Hindlimb muscle (tissue), 1 donor: ENCODE measurements around the gene MPHOSPH9. TPM values are rescaled to one million over a fixed set of nuclear protein-coding genes. Genes with fewer than 3 reads are reported as not detected.
A peak's percentile ranks its signal among the peaks of the same experiment; 100 is the strongest.

Experiments used
- DNase-seq: peaks from one replicate; pipeline ENCODE4 v3.0.0-alpha.2; 2013
- polyA plus RNA-seq: library from polyadenylated mRNA; unstranded; fragments of 120-200 nt; gene quantifications from one replicate; pipeline ENCODE4 v1.2.1, GENCODE V29; 2013; ENCODE audit not compliant: insufficient read length

MPHOSPH9 gene
- polyA plus RNA-seq, 1 donor, result 19.3 TPM

DNA sequence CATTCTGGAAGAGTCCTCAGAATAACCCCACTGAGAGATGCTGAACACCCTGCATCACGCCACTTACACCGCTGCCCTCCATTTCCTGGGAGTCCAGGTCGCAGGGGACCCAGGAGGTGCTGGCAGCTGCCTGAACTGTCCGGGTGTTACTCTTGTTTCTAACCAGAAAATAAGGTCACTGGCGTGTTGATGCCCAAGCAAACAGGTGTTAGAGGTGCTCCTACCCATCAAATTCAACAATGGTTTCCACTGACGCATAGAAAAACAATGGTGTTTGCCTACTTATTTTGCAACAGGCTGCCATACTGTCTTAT lies 105.8 kb downstream of the MPHOSPH9 start:
- DNase-seq, result no peak

DNA sequence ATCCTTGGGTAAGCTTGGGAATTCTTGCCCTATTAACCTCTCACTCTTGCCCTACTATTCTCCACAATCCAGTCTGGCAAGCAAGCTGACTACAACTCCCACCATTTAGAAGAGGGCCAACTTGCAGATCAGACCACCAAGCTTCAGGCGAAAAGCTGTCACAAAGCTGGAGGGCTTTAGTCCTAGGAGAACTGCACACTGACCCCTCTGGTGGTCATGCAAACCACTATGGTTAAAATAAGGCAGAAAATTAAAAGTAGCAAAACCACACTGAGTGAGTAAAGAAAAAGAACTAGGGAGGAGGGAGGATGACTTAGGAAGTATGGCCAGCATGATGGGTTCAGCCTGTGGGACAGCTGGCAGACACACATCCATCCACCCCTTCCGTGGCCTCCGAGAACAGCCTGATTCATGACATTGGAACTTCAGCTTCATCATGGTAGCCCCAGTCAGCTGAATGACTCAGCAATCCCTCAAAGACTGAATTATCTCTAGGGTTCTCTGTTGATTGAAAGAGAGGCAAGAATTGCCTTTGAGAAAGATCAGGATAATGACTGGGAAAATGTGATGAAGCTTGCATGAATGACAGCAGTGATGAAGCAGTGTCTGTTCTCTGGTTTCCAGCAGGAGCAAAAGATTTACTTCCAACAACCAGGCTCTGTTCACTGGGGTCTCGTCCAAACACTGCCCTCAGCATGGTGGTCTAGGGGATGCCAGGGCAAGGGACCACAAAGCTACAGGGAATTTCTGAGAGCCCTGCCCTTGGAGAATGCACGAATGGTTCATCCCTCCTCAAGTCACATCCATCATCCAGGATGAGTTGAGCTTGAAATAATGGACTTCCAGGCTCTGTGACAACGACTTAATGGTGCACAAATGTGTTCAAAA lies 106.4 kb downstream of the MPHOSPH9 start:
- no peak for DNase-seq

DNA sequence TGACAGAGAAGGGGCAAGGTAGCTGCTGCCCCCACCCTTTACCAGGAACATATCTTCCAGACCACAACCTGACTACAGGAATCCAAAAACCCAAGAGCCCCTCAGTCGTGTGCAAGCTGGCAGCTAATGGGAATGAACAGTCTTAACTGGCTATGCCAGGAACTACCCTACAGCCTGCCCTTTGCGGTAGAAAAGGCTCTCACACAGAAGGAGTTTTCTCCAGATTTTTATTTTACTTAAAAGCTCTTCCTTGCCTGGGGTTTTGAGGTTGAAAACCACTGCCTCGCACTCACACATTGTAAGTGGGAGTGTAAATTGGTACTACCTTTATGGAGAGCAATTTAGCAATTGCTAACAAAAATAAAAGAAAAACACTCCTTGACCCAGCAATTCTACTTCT lies 110.3 kb downstream of the MPHOSPH9 start:
- no peak for DNase-seq

DNA sequence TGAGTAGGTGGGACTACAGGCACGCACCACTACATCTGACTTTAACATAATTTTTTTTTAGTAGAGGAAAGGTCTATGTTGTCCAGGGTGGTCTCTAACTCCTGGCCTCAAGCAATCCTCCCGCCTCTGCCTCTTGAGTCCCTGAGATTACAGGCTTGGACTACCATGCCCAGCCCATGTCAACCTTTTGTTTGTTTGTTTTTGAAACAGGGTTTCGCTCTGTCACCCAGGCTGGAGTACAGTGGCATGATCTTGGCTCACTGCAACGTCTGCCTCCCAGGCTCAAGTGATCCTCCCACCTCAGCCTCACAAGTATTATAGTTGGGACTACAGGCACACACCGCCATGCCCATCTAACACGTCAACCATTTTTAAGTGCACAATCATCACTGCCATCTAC lies 111.3 kb downstream of the MPHOSPH9 start:
- DNase-seq, result no peak

DNA sequence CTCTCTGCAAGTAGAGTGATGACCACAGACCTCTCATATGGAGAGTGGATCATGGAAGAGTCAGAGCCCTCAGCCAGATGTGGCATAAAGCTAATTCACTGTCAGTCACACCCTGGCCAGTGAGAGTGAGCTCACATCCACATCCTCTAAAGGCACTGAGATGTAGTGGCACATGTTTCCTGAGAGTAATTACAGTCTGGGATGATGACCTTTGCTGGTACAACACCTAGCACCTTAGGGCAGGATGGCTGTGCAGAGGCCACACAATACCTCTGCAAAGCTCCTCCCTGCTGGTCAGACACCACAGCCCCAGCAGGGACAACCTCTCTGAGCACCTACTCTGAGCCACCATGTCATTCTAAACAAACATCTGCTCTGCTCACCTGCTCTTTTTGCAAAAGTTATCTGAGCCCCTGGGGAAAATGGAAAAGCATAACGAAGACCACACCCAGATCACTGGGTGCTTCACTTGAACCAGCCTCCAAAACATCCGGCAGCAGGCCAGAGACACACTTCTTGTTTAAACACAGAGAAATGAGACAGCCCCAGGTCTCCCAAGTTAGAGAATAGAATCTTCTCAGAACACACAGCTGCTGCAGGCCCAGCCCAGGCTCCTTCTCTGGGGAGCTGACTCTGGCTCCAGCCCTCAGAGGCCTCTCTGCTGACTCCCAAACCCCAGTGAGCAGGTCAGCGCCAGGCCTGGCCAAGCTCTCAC lies 112.3 kb downstream of the MPHOSPH9 start:
- no peak for DNase-seq

DNA sequence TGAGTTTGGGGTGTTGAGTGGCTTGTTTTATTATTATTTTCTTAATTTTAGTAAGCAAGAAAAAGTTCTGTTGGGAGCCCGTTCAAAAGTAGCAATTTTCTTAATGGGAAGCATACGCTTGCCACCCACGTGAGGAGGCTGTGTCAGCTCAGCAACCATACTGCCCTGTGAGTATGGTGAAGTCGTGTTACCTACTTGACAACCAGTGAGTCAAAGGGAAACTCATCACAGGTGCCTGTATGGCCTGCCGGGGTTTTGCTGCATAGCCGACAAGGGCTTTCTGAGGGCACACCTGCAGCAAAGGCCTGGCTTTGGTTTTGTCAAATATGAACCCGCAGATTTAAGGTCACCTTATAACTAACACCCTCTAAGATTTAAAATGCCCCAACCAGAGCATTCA lies 113.1 kb downstream of the MPHOSPH9 start:
- DNase-seq, result no peak

DNA sequence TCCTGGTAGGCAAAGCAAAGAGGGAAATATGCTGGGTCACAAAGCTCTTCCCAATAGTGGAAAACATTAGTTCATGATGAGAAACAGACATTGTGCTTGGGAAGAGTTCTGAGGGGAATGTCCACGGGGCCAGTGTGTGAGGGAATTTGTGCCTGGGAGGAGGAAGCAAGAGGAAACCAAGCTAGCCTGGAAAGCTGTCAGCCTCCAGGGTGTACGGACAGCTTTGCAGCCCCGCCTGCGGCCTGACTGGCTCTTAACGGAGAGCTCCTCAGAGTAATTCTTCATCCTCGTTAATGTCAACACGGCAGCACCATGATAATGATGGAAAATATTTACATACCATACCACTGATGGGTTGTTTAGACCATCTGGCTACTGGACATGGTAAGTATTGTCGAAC lies 114.4 kb downstream of the MPHOSPH9 start:
- DNase-seq, result no peak

DNA sequence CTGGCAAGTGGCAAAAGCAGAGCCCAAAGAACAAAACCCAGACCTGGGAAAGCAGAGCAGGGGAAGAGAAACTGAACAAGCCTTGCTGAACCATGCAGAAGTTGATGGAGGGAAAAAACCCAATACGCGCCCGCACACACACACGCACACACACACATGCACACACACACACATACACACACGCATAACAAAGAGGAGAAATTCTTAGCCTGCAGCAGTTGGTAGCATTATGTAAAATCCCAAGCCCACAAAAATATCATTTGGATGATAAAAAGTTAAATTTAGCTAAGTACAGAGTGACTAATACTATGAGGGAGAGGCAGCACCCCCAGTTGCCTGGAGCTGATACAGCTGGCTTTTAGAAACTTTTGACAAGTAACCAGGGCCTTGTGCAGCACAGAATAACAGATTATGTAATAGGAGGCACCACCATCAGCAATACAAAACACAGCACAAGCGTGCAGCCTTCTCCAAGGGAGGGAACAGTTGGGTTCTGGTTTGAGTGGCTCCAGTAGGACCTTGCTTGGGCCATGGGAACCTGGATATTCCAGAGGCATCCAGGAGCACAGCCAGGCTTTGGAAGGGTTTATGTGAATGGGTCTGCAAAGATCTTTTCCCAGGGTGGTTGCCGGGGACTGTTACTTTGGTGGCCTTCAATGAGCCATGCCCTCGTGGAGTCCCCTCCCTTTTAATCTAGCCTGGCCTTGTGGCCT lies 117.4 kb downstream of the MPHOSPH9 start:
- peak; percentile 63 for DNase-seq

DNA sequence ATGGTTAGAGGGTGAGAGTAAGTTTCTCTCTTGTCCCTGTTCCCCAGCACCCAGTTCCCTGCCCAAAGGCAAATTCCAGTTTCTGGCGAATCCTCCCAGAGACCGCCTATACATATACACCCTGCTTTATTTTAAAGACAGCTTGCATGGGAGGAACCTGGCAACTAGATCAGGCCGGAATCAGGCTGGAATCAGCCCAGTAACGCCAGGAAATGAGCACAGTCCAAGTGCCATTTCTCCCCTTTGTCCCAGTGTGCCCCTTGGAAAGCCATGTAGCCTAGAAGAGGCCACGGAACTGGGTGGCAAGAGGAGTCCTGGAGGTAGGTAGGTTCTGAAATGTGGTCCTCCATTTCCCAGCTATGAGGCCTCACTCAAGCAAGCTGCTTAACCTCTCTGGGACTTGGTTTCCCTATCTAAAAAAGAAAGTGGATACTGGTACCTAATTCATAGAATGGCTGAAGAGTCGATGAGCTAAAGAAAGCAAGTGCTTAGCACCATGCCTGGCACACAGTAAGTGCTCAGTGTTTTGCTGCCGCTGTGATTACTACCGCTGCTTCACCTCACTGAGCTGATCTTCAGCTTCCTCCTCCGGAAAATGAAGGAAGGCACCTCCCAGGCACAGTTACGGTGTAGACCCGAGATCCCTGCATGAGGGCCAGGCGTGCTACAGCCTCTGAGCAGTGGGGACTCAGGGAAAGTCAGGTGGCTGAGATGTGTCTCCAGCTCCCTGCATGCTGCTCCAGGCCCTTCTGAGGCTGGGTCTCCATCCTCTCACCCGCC lies 118.4 kb downstream of the MPHOSPH9 start:
- no peak for DNase-seq

DNA sequence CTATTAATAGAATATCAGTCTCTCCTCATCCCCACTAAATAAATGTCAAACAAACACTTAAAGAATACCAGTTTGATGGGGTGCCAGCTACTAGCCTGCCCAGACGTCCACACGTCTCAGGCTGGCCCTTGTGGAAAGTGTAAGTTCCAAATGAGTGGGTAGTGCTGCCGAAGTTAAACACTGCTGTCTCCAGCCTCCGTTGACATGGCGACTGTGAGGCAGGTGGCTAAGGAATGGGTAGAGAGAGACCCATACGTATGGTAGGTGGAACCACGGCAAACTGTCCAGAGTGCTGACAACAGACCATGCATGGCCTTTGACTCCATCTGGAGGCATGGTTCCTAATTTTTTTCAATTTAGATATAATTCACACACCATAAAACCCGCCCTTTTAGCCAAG lies 119.9 kb downstream of the MPHOSPH9 start:
- DNase-seq, result no peak

DNA sequence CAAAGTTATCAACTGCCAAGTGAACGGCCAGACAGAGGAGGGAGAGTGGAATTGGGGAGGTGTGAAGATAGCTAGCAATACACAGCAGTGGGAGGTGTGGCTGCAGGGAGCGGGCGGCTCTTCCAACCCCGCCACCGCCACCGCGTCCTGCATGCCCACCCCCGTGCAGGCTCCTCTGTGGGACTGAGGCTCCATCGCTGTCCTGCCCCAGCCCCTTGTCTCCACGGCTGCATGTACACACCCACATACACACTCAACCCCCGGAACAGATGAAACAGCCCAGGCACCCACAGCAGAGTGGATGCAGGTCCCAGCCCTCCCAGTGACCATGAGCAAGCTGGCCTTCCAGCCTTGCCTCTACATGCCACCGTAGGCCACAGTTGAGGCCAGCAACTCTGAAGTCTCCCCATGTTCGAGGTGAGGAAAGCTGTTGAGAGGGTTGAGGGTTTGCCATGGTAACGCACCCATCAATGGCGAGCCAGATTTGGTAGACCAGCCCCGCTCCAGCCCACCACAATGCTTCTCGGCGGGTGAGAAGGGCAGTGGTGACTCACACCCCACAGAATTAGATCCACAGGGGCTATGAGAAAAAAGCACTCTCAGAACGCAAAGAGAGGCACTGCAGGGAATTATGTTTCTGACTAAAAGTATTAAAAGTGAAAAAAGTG lies 121.3 kb downstream of the MPHOSPH9 start:
- DNase-seq, result no peak

DNA sequence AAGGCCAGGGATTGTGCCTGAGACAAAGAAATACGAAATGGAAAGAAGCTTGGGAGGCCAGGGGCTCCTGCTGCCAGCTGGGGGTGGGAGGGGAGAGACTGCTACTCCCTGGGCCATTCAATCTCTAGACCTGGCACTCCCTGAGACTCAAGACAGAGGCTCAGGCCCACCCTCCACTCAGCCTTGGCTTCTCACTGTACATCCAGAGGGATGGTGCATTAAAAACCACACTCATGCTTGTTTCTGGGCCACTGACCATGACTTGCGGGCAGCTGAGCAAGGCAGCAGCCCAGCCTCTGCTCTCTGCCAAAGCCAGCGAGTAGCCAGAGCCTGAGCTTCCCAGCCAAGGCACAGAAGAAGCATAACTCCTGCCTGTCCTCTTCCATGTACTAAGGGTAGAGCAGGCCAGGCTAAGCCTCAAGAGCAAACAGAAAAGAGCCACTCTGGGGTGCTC lies 123.6 kb downstream of the MPHOSPH9 start:
- peak; percentile 42 for DNase-seq

DNA sequence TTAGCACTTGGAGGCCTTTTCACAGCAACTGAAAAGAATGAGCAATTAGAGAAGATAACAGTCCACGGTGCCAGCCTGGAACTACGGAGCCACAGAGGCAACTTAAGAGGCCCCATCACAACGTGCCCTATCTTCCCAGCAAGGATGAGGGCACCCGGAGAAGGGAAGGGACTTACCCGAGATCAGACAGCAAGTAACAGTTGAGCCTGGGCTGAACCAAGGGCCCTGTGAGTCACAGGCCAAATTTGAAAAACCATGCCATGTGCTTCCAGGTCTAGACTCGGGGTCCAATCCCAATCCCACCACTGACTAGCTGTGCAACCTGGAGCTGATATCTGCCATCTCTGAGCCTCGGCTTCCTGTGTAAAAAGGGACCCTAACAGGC lies 124.3 kb downstream of the MPHOSPH9 start:
- no peak for DNase-seq

DNA sequence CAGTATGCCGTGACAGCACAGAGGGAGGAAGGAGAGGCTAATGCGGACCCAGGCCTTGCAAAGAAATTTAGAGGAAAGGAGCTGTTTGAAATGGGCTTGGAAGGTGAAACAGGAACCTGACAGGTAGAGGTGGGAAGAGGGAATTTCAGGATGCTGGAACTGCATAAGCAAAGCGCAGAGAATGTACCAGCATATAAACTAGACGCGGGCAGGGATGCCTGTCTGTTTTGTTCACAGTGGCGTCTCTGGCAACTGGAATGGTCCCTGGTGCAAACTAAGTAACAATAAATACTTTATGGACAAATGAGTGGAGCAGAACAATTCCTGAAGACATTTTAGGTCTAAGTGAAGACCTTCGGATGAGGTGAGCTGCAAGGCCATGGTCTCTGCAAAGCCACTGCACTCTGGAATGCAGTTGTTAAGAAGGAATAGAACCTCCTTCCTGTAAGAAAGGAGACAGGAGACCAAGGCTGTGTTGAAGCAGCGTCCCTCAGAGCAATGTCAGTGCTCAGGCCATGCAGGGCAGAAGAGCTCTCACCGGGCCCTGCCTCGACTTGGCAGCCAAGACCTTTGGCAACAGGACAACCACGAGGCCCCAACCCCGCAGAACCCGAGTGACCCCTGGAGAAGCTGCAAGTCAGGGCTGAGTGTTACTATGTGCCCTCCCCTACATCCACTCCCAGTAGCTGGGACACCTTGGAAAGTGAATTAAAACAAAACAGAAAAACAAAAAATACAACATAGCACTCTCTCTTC lies 124.8 kb downstream of the MPHOSPH9 start:
- DNase-seq, result no peak

DNA sequence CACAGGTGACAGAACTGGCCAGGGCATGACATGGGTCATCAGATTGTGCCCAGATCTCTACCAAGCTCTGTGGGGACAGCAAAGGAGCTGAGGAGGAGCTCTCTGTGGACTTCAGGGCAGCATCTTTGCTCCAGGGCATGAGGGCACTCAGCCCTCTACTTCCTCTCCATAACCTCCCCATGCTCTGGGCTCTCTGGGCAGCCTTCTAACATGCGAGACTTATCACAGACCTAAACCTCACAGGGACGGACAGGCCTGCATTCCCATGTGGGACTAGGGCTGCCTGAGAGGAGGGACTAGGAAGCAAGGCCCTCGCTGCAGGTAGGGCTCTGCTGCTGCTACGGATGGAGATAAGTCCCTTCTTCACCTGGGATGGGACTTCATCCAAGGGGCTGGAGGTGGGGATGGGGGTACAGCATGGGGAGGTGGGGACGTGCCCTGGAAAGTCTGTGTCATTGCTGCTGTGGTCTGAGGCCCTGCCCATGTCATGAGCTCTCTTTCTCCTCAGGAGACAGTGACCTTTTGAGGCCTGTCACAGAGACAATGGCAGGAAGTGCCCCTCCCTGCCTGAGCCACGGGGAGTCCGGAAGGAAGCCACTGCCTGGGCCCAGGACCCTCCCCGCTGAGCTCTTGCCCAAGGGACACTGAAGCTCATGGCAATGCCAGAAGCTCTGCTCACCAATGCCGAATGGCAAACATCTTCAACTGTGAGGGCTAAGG lies 126.1 kb downstream of the MPHOSPH9 start:
- no peak for DNase-seq

DNA sequence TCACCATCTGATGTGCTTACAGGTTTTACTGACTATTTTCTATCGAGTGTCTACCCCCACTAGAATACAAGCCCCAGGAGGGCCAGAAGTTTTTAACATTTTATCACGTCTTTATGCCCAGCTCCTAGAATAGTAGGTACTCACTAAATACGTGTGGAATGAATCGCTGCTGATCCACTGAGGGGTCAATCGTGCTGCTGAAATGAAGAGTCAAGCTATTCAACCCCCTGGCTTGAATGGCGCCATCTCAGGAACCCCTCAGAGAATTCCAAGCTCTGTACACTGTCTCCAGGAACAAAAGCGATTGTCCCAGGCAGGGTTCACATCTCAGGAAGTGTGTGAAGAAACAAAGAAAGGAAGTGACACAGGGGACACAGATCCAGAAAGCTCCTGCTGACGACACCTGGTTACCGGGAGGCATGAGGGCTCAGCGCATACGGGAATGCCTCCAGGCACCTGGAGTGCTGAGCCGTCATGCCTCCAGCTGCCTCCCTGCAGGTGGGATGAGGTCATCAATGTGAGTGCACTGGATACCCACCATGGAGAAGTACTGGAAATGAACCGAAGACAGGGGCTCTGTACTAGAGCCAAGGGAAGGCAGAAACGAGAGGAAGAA lies 127.6 kb downstream of the MPHOSPH9 start:
- no peak for DNase-seq

DNA sequence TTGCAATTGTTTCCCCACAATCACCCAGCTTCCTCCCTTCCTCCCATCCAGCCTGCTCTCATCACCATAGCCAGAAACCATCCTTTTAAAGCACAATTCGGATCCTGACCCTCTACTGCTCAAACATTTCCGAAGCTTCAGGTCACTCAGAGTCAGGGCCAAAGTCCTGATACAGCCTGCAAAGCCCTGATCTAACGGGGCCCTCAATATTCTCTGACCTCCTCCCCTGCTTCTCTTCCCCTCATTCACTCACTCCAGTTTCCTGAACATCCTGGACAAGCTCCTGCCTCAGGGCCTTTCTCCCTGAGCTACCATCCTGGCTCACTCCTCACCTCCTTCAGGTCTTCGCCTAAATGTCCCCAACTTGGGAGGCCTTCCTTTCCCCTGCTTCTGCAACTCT lies 128.1 kb downstream of the MPHOSPH9 start:
- DNase-seq, result no peak
